ENCODE data around the gene GPC1.

The GPC1 gene

GRCh38 chr2:240412975-240413812 lies 22.3 kb upstream of the GPC1 start:
- DNase-seq: no peak

GRCh38 chr2:240413813-240414429 lies 21.5 kb upstream of the GPC1 start:
- no peak for DNase-seq

- DNase-seq: no peak
Measured at GRCh38 chr2:240416821-240417220, 18.6 kb upstream of the GPC1 start.

GRCh38 chr2:240418311-240418710 lies 17.2 kb upstream of the GPC1 start:
- no peak for DNase-seq

GRCh38 chr2:240419271-240419670 lies 16.2 kb upstream of the GPC1 start:
- DNase-seq: no peak

GRCh38 chr2:240419723-240420122 lies 15.7 kb upstream of the GPC1 start:
- DNase-seq: no peak

- no peak for DNase-seq
Measured at GRCh38 chr2:240420206-240421104, 15.0 kb upstream of the GPC1 start.

- no peak for DNase-seq
Measured at GRCh38 chr2:240421381-240421780, 14.1 kb upstream of the GPC1 start.

GRCh38 chr2:240422658-240423329 lies 12.7 kb upstream of the GPC1 start:
- no peak for DNase-seq

- DNase-seq: no peak
Measured at GRCh38 chr2:240423788-240424191, 11.7 kb upstream of the GPC1 start.

- no peak for DNase-seq
Measured at GRCh38 chr2:240424341-240425235, 10.9 kb upstream of the GPC1 start.

GRCh38 chr2:240425236-240425615 lies 10.2 kb upstream of the GPC1 start:
- no peak for DNase-seq

- no peak for DNase-seq
Measured at GRCh38 chr2:240425697-240426096, 9.8 kb upstream of the GPC1 start.

GRCh38 chr2:240426845-240427721 lies 8.4 kb upstream of the GPC1 start:
- no peak for DNase-seq

GRCh38 chr2:240427729-240428128 lies 7.7 kb upstream of the GPC1 start:
- DNase-seq: no peak

- DNase-seq: no peak
Measured at GRCh38 chr2:240428245-240428644, 7.2 kb upstream of the GPC1 start.

GRCh38 chr2:240429341-240429871 lies 6.1 kb upstream of the GPC1 start:
- DNase-seq: no peak

- no peak for DNase-seq
Measured at GRCh38 chr2:240429872-240430491, 5.5 kb upstream of the GPC1 start.

- no peak for DNase-seq
Measured at GRCh38 chr2:240430595-240430994, 4.9 kb upstream of the GPC1 start.

- no peak for DNase-seq
Measured at GRCh38 chr2:240431271-240431660, 4.2 kb upstream of the GPC1 start.

Measured in NCI-H1105 treated with DMSO at 0.1 percent for 48 hours (cell line).